Fibroblast of skin of back (primary cell): ENCODE measurements around the gene AGTRAP. TPM values are rescaled to one million over a fixed set of nuclear protein-coding genes. Genes with fewer than 3 reads are reported as not detected.
A peak's percentile ranks its signal among the peaks of the same experiment; 100 is the strongest.

Source experiments
- DNase-seq: peaks from one replicate; pipeline ENCODE4 v3.0.0-alpha.2; 2013
- polyA plus RNA-seq, 2 experiments: library from polyadenylated mRNA; unstranded; fragments of 120-200 nt; gene quantifications; one replicate each; pipeline ENCODE4 v1.2.1, GENCODE V29; 2013; ENCODE audit not compliant: insufficient read length in 2 of 2

The AGTRAP gene
- 19.2 TPM for polyA plus RNA-seq (2013, experiment 1 of 2; ENCODE audit: insufficient read length)
- 15.4 TPM for polyA plus RNA-seq (2013, experiment 2 of 2; ENCODE audit: insufficient read length)

GRCh38 chr1:11735854-11736745 lies at the start of gene AGTRAP:
TSS of gene AGTRAP (plus strand) at chr1:11736136. CDS start at chr1:11736209, 73 bp downstream.
- DNase-seq: peak; percentile 88

GRCh38 chr1:11688506-11688905 lies 47.4 kb upstream of the AGTRAP start:
- no peak for DNase-seq

- DNase-seq: no peak
Measured at GRCh38 chr1:11690397-11691301, 45.3 kb upstream of the AGTRAP start.

- DNase-seq: no peak
Measured at GRCh38 chr1:11691302-11691914, 44.5 kb upstream of the AGTRAP start, which contains the start of gene DRAXIN. TSS of gene DRAXIN (plus strand) at chr1:11691710. CDS start at chr1:11706259, 14,549 bp downstream.

GRCh38 chr1:11691928-11692711 lies 43.8 kb upstream of the AGTRAP start:
- DNase-seq: no peak

GRCh38 chr1:11693024-11693590 lies 42.8 kb upstream of the AGTRAP start:
- peak; percentile 83 for DNase-seq

GRCh38 chr1:11693917-11694316 lies 42.0 kb upstream of the AGTRAP start:
- DNase-seq: no peak

GRCh38 chr1:11695861-11696260 lies 40.1 kb upstream of the AGTRAP start:
- no peak for DNase-seq

GRCh38 chr1:11697188-11697892 lies 38.6 kb upstream of the AGTRAP start:
- DNase-seq: no peak

GRCh38 chr1:11697893-11698210 lies 38.1 kb upstream of the AGTRAP start:
- DNase-seq: no peak

GRCh38 chr1:11700601-11701467 lies 35.1 kb upstream of the AGTRAP start:
- peak; percentile 11 for DNase-seq

- DNase-seq: no peak
Measured at GRCh38 chr1:11701551-11701961, 34.4 kb upstream of the AGTRAP start.

- no peak for DNase-seq
Measured at GRCh38 chr1:11701981-11702803, 33.7 kb upstream of the AGTRAP start.

- no peak for DNase-seq
Measured at GRCh38 chr1:11703357-11704193, 32.4 kb upstream of the AGTRAP start.

GRCh38 chr1:11704194-11704529 lies 31.8 kb upstream of the AGTRAP start:
- DNase-seq: no peak

- DNase-seq: no peak
Measured at GRCh38 chr1:11704691-11705475, 31.1 kb upstream of the AGTRAP start.

- DNase-seq: no peak
Measured at GRCh38 chr1:11705596-11705995, 30.3 kb upstream of the AGTRAP start.
